HG02798 (cell line): ENCODE data around the gene POLE.

Experiments used
- ATAC-seq: cut with Tn5 transposase; IDR thresholded peaks from one replicate; pipeline ENCODE4 v1.9.1; 2021; ENCODE audit warnings: mild to moderate bottlenecking; ENCODE audit not compliant: unreplicated experiment, poor library complexity

The POLE gene

GRCh38 chr12:132633398-132633797 is 53.7 kb downstream of the POLE start:
- no peak for ATAC-seq

- no peak for ATAC-seq
These were observed 54.5 kb downstream of the POLE start for GRCh38 chr12:132632521-132633228.

GRCh38 chr12:132631666-132632065 is 55.5 kb downstream of the POLE start:
- ATAC-seq, result no peak

GRCh38 chr12:132630672-132631071 is 56.5 kb downstream of the POLE start:
- ATAC-seq, result no peak

- no peak for ATAC-seq
These were observed 57.8 kb downstream of the POLE start for GRCh38 chr12:132629330-132629729.

GRCh38 chr12:132625731-132626430 is 61.3 kb downstream of the POLE start:
- no peak for ATAC-seq

GRCh38 chr12:132624910-132625630 is 62.1 kb downstream of the POLE start:
- ATAC-seq, result no peak

GRCh38 chr12:132624186-132624855 is 62.8 kb downstream of the POLE start:
- no peak for ATAC-seq

- no peak for ATAC-seq
These were observed 63.9 kb downstream of the POLE start for GRCh38 chr12:132623072-132623869.

GRCh38 chr12:132622437-132623071 is 64.6 kb downstream of the POLE start:
- no peak for ATAC-seq

GRCh38 chr12:132621657-132622435 is 65.3 kb downstream of the POLE start:
- ATAC-seq, result no peak

- ATAC-seq, result no peak
These were observed 66.1 kb downstream of the POLE start for GRCh38 chr12:132620899-132621656.

GRCh38 chr12:132620113-132620898 is 66.8 kb downstream of the POLE start:
- ATAC-seq, result no peak

- no peak for ATAC-seq
These were observed 67.6 kb downstream of the POLE start for GRCh38 chr12:132619386-132620112.

GRCh38 chr12:132619071-132619385 is 68.1 kb downstream of the POLE start:
- no peak for ATAC-seq

GRCh38 chr12:132618683-132619043 is 68.5 kb downstream of the POLE start, which contains the start of gene P2RX2:
TSS of gene P2RX2 (plus strand) at chr12:132618776. CDS start at chr12:132618817, 41 bp downstream.
- no peak for ATAC-seq
